Nasal cavity respiratory epithelium epithelial cell of viscerocranial mucosa (primary cell): ENCODE results near the gene KCNK16. TPM values are rescaled to one million over a fixed set of nuclear protein-coding genes. Genes with fewer than 3 reads are reported as not detected.

Experiments used
- total RNA-seq: library from RNA; depleted of rRNA; stranded (reverse); fragments of >200 nt; gene quantifications from 2 replicates; pipeline ENCODE4 v1.2.3, GENCODE V29; 2014

Gene KCNK16
- total RNA-seq, result not detected in 2 replicates

GRCh38 chr6:39322306-39322850, at the start of gene KCNK16:
KCNK16 (minus strand) TSS chr6:39322702; CDS start chr6:39322540, 162 bp downstream.

DNA sequence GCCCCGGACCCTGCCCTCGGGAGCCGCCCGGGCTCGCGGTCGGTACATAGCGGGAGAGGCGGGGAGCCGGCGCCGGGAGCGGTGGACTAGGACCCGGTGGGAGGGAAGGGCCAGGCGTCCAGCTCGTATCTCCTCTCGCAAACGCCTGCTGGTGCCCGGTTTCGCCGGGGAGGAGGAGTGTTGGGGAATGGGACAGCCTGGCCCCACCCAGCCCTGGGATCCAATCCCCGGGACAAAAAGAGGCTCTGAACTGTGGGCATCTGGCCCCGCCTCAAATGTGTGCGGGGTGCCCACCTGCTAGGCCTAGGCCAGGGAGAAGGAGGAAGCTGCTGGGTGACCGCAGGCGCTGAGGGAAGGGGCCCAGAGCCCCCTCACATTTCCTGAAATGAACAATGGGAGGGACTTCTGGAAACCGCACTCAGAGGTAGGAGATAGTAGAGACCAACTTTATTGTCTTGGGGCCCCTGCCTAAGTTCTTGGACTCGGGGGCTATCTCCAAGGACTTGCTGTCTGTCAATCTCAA, 8.2 kb downstream of the KCNK16 start, which contains the start of gene KCNK17:
Gene KCNK17, minus strand, starts transcription at position 147 of the 523 bp plus-strand sequence. Its CDS starts 99 bp downstream, at position 48.

Other genes with a start within 250 kb of the KCNK16 start
- gene SAYSD1, start 207.5 kb downstream of the KCNK16 start, total RNA-seq, result 7.4 and 12.6 TPM in 2 replicates
- gene KCNK5, start 93.2 kb downstream of the KCNK16 start, total RNA-seq, result under 0.01 and 1.8 TPM in 2 replicates
- not detected in 2 replicates for gene KCNK17, start 8.3 kb downstream of the KCNK16 start, total RNA-seq